GM21723 (cell line): Measurements from ENCODE around the gene LRP3.

ENCODE experiments used
- ATAC-seq: cut with Tn5 transposase; IDR thresholded peaks from one replicate; pipeline ENCODE4 v1.9.1; 2021; ENCODE audit warnings: mild to moderate bottlenecking, moderate library complexity; ENCODE audit not compliant: unreplicated experiment

LRP3 gene

DNA sequence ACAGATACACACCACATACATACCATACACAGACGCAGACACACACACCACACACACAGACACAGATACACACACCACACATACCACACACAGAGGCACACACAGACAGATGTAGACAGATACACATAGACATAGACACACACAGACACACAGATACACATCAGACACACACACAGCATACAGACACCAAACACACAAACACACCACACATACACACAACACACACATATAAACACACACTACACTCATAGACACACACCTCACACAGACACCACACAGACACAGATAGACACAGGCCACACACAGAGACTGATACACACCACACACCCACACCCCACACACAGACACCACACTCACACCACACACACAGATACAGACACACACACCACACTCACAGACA lies 56.4 kb downstream of the LRP3 start:
- no peak for ATAC-seq

DNA sequence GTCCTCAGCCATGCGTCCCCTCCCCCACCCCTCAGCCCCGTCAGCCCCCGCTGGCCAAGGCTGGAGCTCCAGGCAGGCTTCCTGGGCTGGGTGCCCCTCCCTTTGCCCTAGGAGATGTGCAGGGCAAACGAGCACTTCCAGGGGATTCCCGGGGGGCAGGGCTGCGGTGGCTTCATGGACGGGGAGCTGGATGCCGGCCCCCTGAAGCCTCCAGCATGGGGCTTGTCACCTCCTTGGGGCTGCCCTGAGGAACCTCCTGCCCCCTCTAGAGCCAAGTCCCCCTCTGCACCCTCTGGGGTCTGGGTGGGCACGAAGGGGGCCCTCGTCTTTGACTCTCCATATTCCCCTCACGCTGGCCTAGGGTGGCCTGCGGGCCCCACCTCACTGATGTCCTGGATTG lies 56.9 kb downstream of the LRP3 start:
- ATAC-seq, result no peak

DNA sequence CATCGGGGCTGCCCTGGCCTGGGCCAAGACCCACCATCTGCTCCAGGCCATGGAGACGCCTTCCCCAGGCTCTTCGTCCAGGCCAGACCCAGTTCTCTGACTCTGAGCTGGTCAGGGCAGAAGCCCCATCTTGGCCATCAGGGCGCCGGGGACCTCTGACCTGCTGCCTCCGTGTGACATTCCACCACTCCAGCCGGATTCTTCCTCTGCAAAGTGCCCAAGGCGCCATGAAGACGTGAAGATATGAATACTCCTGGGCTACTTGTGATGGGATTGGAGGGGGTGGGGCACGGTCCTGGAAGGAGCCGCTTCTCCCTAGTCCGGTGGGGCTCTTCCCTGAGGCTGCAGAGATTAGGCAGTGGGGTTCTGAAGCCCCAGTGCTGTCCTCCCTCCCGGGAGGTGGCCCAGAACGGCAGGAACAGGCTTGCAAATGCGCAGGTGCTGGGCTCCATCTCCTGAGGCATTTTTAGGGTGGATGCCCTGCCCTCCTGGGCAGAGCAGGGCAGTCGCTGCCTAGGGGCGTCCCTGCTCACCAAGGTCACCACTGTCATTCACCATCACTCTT lies 57.5 kb downstream of the LRP3 start:
- ATAC-seq, result no peak

DNA sequence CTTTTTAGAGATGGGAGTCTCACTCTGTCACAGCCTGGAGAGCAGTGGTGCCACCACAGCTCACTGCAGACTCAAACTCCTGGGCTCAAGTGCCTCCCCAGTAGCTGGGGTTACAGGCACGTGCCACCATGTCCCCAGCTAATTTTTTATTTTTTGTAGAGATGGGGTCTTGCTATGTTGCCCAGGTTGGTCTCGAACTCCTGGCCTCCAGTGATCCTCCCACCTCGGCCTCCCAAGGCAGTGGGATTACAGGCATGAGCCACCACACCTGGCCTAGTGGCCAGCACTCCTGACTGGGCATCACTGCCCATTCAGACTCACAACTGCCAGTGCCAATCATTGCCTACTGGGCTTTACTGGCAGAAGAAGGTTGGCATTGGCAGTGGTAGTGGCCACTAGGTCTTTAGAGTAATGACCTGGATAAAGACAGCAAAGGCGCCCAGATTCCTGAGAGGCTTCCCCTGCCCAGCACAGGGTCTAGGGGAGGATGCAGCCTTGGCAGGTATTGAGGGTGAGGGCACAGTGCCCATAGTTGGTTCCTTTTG lies 58.4 kb downstream of the LRP3 start:
- ATAC-seq, result no peak

DNA sequence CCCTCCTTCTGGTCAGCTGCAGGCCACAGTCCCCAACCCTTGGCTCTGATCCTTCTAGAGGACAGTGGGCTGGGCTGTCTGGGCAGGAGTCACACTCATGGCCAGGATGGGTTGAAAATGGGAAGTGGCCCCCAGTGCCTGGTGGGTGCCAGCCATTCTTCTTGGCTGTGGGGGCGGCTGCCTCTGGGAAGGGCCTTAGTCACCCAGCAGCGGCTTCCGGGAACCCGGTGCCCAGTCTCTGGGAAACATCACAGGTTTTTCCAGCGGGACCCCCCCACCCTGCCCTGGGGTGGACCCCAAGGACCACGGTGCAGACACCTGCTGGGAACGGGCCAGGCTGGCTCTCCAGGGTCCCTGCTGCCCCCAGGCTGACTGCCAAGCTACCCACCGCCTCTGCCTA lies 58.8 kb downstream of the LRP3 start:
- ATAC-seq, result no peak

DNA sequence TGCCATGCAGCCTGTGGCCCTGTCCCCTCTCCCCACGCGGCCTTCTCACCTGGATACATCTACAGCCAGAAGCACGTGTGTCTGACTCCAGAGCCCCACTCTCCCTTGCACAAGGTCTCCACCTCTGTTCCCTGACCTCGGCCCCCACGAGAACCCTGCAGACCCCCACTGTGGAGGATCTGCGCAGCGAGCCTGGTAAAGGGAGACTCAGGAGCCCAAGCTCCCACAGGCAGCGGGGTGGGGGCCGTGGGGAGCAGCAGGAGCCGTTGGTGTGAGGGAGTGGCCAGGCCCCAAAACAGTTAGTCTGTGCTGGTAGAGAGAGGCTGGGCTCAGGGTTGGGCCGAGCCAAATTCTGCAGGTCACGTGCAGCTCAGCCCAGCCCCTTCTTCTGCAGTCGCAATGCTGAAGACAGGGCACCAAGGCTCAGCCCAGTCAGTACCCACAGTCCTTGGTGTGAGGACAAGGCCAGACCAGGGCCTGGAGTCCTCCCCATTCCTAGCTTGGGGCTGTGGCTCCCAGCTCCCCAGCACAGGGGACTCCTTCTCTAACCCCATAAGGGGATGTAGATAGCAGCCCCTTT lies 60.2 kb downstream of the LRP3 start:
- ATAC-seq, result no peak

- ATAC-seq, result no peak
Measured at GRCh38 chr19:33255781-33256180, 61.7 kb downstream of the LRP3 start.

DNA sequence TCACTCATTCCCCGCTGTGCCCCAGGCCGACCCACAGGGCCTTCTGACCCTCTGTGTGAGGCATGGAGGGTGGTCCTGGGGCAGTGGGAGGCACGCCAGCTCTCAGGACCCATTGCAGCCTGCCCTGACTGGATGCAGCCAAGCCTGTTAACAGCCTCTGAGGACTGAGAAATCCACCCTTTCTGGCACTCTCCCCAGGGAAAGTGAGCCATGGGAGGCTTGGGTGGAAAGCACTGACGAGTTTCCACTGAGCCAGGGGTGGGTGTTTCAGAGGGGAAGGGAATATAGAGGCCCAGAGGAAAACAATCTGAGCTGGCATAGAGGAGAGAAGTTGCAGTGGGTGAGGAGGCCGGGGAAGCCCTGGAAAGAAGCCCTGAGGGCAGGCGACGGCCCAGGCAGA lies 62.1 kb downstream of the LRP3 start:
- ATAC-seq, result no peak

- no peak for ATAC-seq
Measured at GRCh38 chr19:33257828-33258227, 63.7 kb downstream of the LRP3 start.
